PC-9 (cell line): ENCODE data around the gene OAF.

Experiments used
- CTCF ChIP-seq: fragments of 200-600 bp; sonication (generic); conservative IDR thresholded peaks from 2 replicates; pipeline ENCODE4 v1.6.1; 2017; ENCODE audit warnings: mixed run types, antibody characterized with exemption, mild to moderate bottlenecking, moderate library complexity
- EZH2 ChIP-seq: fragments of 200-600 bp; sonication (generic); IDR thresholded peaks from 2 replicates; pipeline ENCODE4 v1.8.0; 2017; ENCODE audit warnings: antibody characterized with exemption, low read depth

- TF ChIP-seq CTCF (no peak), EZH2 (no peak)
Observed at GRCh38 chr11:120178561-120179056, 32.2 kb upstream of the OAF start.
